A549 treated with CORT108297 at 1 μM for 4 hours (cell line): Measurements from ENCODE around the gene OR5V1. TPM values are rescaled to one million over a fixed set of nuclear protein-coding genes. Genes with fewer than 3 reads are reported as not detected.

ENCODE experiments used
- total RNA-seq: library from RNA; stranded (reverse); fragments of 200-300 nt; extraction: Qiagen RNA extraction; gene quantifications from 5 replicates; pipeline ENCODE4 v1.2.3, GENCODE V29; 2022

OR5V1 gene
- not detected in 5 replicates for total RNA-seq

DNA sequence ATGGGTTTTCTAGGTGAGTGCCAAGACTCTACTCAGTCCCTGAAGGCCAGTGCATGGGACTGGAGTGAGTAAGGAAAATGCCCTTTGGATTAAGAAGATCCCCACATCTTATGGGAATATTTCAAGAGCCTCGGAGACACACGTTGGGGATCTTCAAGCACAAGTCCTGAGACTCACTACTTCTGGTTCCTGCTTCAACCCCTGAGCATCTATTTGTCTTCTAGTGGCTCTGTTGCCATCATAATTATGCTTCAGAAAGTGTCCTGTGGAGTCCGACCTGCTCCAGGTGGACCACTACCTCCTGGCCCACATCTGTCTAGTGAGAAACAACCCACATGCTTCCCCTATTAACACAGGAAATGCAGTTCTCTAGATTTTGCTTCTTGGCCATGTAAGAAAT, at the start of gene OR5V1:
Gene OR5V1, minus strand, starts transcription at position 101 of the 400 bp plus-strand sequence. CDS start 12,670 bp downstream, outside the sequence.

DNA sequence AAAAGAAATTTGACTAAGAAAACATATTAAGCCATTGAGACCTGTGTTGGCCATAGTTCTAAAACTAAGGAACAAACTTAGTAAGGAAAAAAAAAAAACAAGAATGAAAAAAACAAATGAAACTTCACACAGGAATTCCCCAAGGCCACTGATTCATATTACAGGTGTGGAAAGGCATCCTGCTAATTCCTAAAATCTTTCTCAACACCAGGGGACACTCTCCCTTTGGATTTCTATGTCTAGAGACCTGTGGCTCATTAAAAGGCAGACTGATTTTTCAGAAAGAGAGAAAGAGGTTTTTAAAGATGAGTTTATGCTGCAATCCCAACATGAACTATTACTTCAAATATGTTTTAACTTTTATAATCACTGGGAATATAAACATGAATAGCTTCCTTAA, 45.9 kb upstream of the OR5V1 start, which contains the start of gene OR12D1:
Gene OR12D1, plus strand, starts transcription at position 341 of the 400 bp plus-strand sequence.

DNA sequence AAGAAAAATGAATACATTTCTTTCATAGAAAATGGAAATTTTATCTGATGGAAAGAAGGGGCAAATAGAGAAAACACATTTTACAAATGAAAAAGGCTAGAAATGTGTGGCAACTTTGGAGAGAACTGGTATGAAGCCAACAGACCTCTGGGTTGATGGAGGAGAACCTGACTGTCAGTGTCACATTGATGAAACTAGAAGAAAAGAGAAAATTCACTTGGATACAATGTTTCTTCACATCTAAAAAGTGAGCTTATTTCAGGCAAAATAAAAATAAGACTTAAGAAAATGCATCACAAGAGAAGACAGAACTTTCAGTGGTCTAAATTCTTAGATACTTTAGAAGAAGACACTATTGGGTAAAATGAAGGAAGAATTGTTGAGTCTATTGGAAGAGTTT, 26.7 kb upstream of the OR5V1 start, which contains the start of gene OR12D2:
Gene OR12D2, plus strand, starts transcription at position 301 of the 400 bp plus-strand sequence. CDS start 1,069 bp downstream, outside the sequence.

DNA sequence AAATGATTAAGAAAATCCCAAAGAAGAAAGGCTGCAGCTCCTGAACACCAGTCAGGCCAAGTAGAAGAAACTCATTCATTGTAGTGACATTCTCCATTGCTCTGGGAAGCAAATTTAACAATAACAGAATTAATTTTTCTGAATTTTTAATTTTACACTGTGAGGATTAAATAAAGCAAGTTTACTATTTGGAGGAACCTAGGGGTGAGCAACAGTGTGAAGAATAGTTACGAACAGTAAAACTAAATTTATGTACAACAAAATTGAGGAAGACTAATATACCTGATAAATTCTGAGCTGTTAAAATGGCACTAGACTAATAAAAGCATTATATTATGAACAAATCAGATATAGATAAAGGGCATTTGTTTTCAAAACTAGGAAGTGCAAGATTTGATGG, 6.5 kb upstream of the OR5V1 start, which contains the start of gene OR12D3:
Gene OR12D3, minus strand, starts transcription at position 101 of the 400 bp plus-strand sequence. Its CDS starts 4 bp downstream, at position 97.

Other genes starting within 250 kb of the OR5V1 start
- gene OR2J2, start 198.0 kb downstream of the OR5V1 start, total RNA-seq = not detected in 5 replicates
- gene OR14J1, start 67.2 kb downstream of the OR5V1 start, total RNA-seq = not detected in 5 replicates
- gene OR12D3, start 6.4 kb upstream of the OR5V1 start, total RNA-seq = not detected in 5 replicates
- gene OR12D2, start 26.8 kb upstream of the OR5V1 start, total RNA-seq = not detected in 5 replicates
- not detected in 5 replicates for gene OR12D1, start 46.1 kb upstream of the OR5V1 start, total RNA-seq
- not detected in 5 replicates for gene OR10C1, start 70.4 kb upstream of the OR5V1 start, total RNA-seq
- gene OR11A1, start 88.2 kb upstream of the OR5V1 start, total RNA-seq = not detected in 5 replicates
- not detected in 5 replicates for gene OR2H1, start 88.3 kb upstream of the OR5V1 start, total RNA-seq
- gene MAS1L, start 119.1 kb upstream of the OR5V1 start, total RNA-seq = not detected in 5 replicates
- gene UBD, start 190.9 kb upstream of the OR5V1 start, total RNA-seq = 0.46 to 0.99 TPM (median 0.64 TPM) in 5 replicates
- gene OR2H2, start 216.3 kb upstream of the OR5V1 start, total RNA-seq = not detected in 5 replicates